Natural killer cell (primary cell): ENCODE results near the gene ATXN1. TPM values are rescaled to one million over a fixed set of nuclear protein-coding genes. Genes with fewer than 3 reads are reported as not detected.

Experiments used
- ATAC-seq, 3 donors: fragments of 150-1000 bp in 2 of 3; fragments of 200-7000 bp in 1 of 3; cut with Tn5 transposase; 1 replicate in 1 of 3; 2 replicates in 2 of 3; pipeline ENCODE4 v1.10.0; 2021; ENCODE audit warnings: mild to moderate bottlenecking in 2 of 3, moderate library complexity in 2 of 3
- DNase-seq, 2 donors: peaks; one replicate each; pipeline versions ENCODE4 v3.0.0 to v3.0.0-alpha.2; 2013 to 2021; ENCODE audit warnings: mixed read lengths in 1 of 2
- H3K27ac ChIP-seq: one replicate; pipeline ENCODE4 v1.5.1; 2013; ENCODE audit warnings: mild to moderate bottlenecking, low read length
- H3K27me3 ChIP-seq: one replicate; pipeline ENCODE4 v1.6.1; 2013; ENCODE audit warnings: low read length; ENCODE audit not compliant: control insufficient read depth, insufficient read depth
- H3K36me3 ChIP-seq: one replicate; pipeline ENCODE4 v1.6.1; 2013; ENCODE audit warnings: low read length; ENCODE audit not compliant: control insufficient read depth, insufficient read depth
- H3K4me1 ChIP-seq: one replicate; pipeline ENCODE4 v1.6.1; 2013; ENCODE audit warnings: low read length; ENCODE audit not compliant: control insufficient read depth, insufficient read depth
- H3K4me3 ChIP-seq: one replicate; pipeline ENCODE4 v1.5.1; 2013; ENCODE audit warnings: low read length
- H3K9me3 ChIP-seq: one replicate; pipeline ENCODE4 v1.6.1; 2013; ENCODE audit warnings: low read length; ENCODE audit not compliant: control insufficient read depth, insufficient read depth
- H3K27ac Mint-ChIP-seq, 2 donors: one replicate each; pipeline ENCODE4 v1.8.0; 2022; ENCODE audit warnings: mild to moderate bottlenecking in 2 of 2, mixed read lengths in 2 of 2, moderate library complexity in 1 of 2
- H3K27me3 Mint-ChIP-seq, 2 donors: one replicate each; pipeline ENCODE4 v1.8.0; 2022; ENCODE audit warnings: low read depth in 2 of 2, mixed read lengths in 2 of 2
- H3K36me3 Mint-ChIP-seq: one replicate; pipeline ENCODE4 v1.8.0; 2022; ENCODE audit warnings: mixed read lengths
- H3K4me1 Mint-ChIP-seq, 2 donors: one replicate each; pipeline ENCODE4 v1.8.0; 2022; ENCODE audit warnings: mixed read lengths in 2 of 2
- H3K4me3 Mint-ChIP-seq: one replicate; pipeline ENCODE4 v1.8.0; 2022; ENCODE audit warnings: mild to moderate bottlenecking, moderate library complexity, mixed read lengths
- H3K9me3 Mint-ChIP-seq, 2 donors: one replicate each; pipeline ENCODE4 v1.8.0; 2022; ENCODE audit warnings: mixed read lengths in 2 of 2
- CTCF ChIP-seq: fragments of 200-600 bp; IDR thresholded peaks from one replicate; pipeline ENCODE4 v1.8.0; 2022; ENCODE audit warnings: antibody characterized with exemption
- WGBS: methylation state at CpG from one replicate; pipeline ENCODE4 v1.1.7; 2013; ENCODE audit warnings: missing lambda C conversion rate; ENCODE audit not compliant: insufficient coverage; 5-methylcytosine and 5-hydroxymethylcytosine counted together
- intact Hi-C: fragments of 100-400 bp; cut with micrococcal nuclease; formaldehyde crosslinking; loops from one replicate; pipeline ENCODE4 v1.14.2; 2022
- total RNA-seq, 4 donors: library from RNA; stranded (reverse); fragments of 120-200 nt in 1 of 4; gene quantifications; one replicate each; pipeline versions ENCODE4 v1.2.3 to v1.2.4, GENCODE V29; 2013 to 2022

The ATXN1 gene
- total RNA-seq, 3 donors from 2014 or later (not counting 1 experiment from before 2014, with no cell fraction given), result 90.4 to 120 (median 97.9) TPM

GRCh38 chr6:16296061-16296670, 465.1 kb downstream of the ATXN1 start:
- no peak overlapping the region for H3K4me3 ChIP-seq
- intact Hi-C loops, result no loop called here
- ATAC-seq (no peak), DNase-seq (no peak)
- Mint-ChIP-seq H3K4me1 (no peaks in the 10 kb centered on the region), H3K9me3 (no peaks in the 10 kb centered on the region), H3K4me3 (no peak overlapping the region), H3K27me3 (peaks cover 0 to 2% of the 10 kb centered on the region in 2 donors), H3K27ac (no peak overlapping the region), H3K36me3 (no peaks in the 10 kb centered on the region)
- H3K9me3 ChIP-seq, result no peaks in the 10 kb centered on the region
- no peak overlapping the region for H3K27ac ChIP-seq
- H3K4me1 ChIP-seq, result no peaks in the 10 kb centered on the region
- H3K36me3 ChIP-seq, result no peaks in the 10 kb centered on the region
- H3K27me3 ChIP-seq, result no peaks in the 10 kb centered on the region
- 97% methylated on average over 7 of the region's 7 CpGs for WGBS
- no peak for TF ChIP-seq CTCF

- H3K27me3 ChIP-seq, result no peaks in the 10 kb centered on the region
- WGBS, result 98% methylated on average over 5 of the region's 5 CpGs
- Mint-ChIP-seq H3K27ac (no peak overlapping the region), H3K36me3 (no peaks in the 10 kb centered on the region), H3K27me3 (peaks cover 0 to 4% of the 10 kb centered on the region in 2 donors), H3K4me3 (no peak overlapping the region), H3K9me3 (no peaks in the 10 kb centered on the region), H3K4me1 (no peaks in the 10 kb centered on the region)
- DNase-seq, result no peak
- H3K4me1 ChIP-seq, result no peaks in the 10 kb centered on the region
- H3K27ac ChIP-seq, result no peak overlapping the region
- H3K9me3 ChIP-seq, result no peaks in the 10 kb centered on the region
- intact Hi-C loops, result no loop called here
- H3K4me3 ChIP-seq, result no peak overlapping the region
- ATAC-seq, result no peak
- H3K36me3 ChIP-seq, result no peaks in the 10 kb centered on the region
- TF ChIP-seq CTCF, result no peak
Observed at GRCh38 chr6:16295471-16295870, 465.8 kb downstream of the ATXN1 start.

GRCh38 chr6:16295060-16295459, 466.2 kb downstream of the ATXN1 start:
- no peaks in the 10 kb centered on the region for H3K36me3 Mint-ChIP-seq
- no peak overlapping the region for H3K4me3 Mint-ChIP-seq
- no peak for TF ChIP-seq CTCF
- no peaks in the 10 kb centered on the region for H3K9me3 Mint-ChIP-seq
- 96% methylated on average over 15 of the region's 15 CpGs for WGBS
- intact Hi-C loops, result no loop called here
- no peaks in the 10 kb centered on the region for H3K4me1 Mint-ChIP-seq
- DNase-seq (no peak), ATAC-seq (no peak)
- peaks cover 0 to 7% of the 10 kb centered on the region in 2 donors for H3K27me3 Mint-ChIP-seq
- no peaks in the 10 kb centered on the region for H3K9me3 ChIP-seq
- no peaks in the 10 kb centered on the region for H3K36me3 ChIP-seq
- no peak overlapping the region for H3K27ac ChIP-seq
- H3K4me3 ChIP-seq, result no peak overlapping the region
- H3K4me1 ChIP-seq, result no peaks in the 10 kb centered on the region
- no peaks in the 10 kb centered on the region for H3K27me3 ChIP-seq
- no peak overlapping the region for H3K27ac Mint-ChIP-seq

GRCh38 chr6:16294371-16294770, 466.9 kb downstream of the ATXN1 start:
- H3K9me3 ChIP-seq, result no peaks in the 10 kb centered on the region
- WGBS, result 91% methylated on average over 10 of the region's 10 CpGs
- Mint-ChIP-seq H3K27me3 (peaks cover 0 to 7% of the 10 kb centered on the region in 2 donors), H3K4me1 (no peaks in the 10 kb centered on the region), H3K4me3 (no peak overlapping the region), H3K9me3 (no peaks in the 10 kb centered on the region), H3K27ac (no peak overlapping the region), H3K36me3 (no peaks in the 10 kb centered on the region)
- H3K4me1 ChIP-seq, result no peaks in the 10 kb centered on the region
- H3K27me3 ChIP-seq, result no peaks in the 10 kb centered on the region
- no peak for DNase-seq
- TF ChIP-seq CTCF, result no peak
- H3K27ac ChIP-seq, result no peak overlapping the region
- no peaks in the 10 kb centered on the region for H3K36me3 ChIP-seq
- no peak for ATAC-seq
- intact Hi-C loops, result no loop called here
- H3K4me3 ChIP-seq, result no peak overlapping the region
